Stomach (tissue), 9 donors: ENCODE data around the gene LNPEP. TPM values are rescaled to one million over a fixed set of nuclear protein-coding genes. Genes with fewer than 3 reads are reported as not detected.

Source experiments
- DNase-seq, 2 donors: peaks; one replicate each; pipeline versions ENCODE4 v3.0.0 to v3.0.0-alpha.2; 2013 to 2019
- H3K27ac ChIP-seq, 5 donors: fragments of 200-600 bp in 4 of 5; sonication (generic) in 4 of 5; one replicate each; pipeline ENCODE4 v1.5.1; 2013 to 2019; ENCODE audit warnings: mild to moderate bottlenecking in 1 of 5, moderate library complexity in 1 of 5
- H3K27me3 ChIP-seq, 3 donors: fragments of 200-600 bp; sonication (generic); one replicate each; pipeline ENCODE4 v1.5.1; 2017 to 2019; ENCODE audit warnings: mixed run types in 1 of 3
- H3K36me3 ChIP-seq, 4 donors: fragments of 200-600 bp; sonication (generic); 1 replicate in 3 of 4; 2 replicates in 1 of 4; pipeline ENCODE4 v1.5.1; 2016 to 2019
- H3K4me1 ChIP-seq, 4 donors: fragments of 200-600 bp; sonication (generic); one replicate each; pipeline ENCODE4 v1.5.1; 2016 to 2019
- H3K4me3 ChIP-seq, 4 donors: fragments of 200-600 bp; sonication (generic) in 3 of 4; one replicate each; pipeline ENCODE4 v1.5.1; 2016 to 2019; ENCODE audit warnings: mild to moderate bottlenecking in 1 of 4
- H3K9me3 ChIP-seq, 4 donors: fragments of 200-600 bp; sonication (generic); one replicate each; pipeline ENCODE4 v1.5.1; 2016 to 2019
- CTCF ChIP-seq, 7 experiments: fragments of 450-650 bp in 4 of 7; fragments of 200-600 bp in 3 of 7; sonication (generic) in 3 of 7; IDR thresholded peaks; one replicate each; pipeline ENCODE4 v1.5.1; 2016 to 2019; ENCODE audit warnings: antibody characterized with exemption in 7 of 7, control low read depth in 2 of 7, mild to moderate bottlenecking in 1 of 7
- EP300 ChIP-seq: sonication (generic); formaldehyde crosslinking; IDR thresholded peaks from one replicate; pipeline ENCODE4 v1.6.1; 2017; ENCODE audit warnings: antibody characterized with exemption
- POLR2A ChIP-seq, 4 donors: fragments of 450-650 bp; IDR thresholded peaks; one replicate each; pipeline ENCODE4 v1.6.1; 2016; ENCODE audit warnings: antibody characterized with exemption in 4 of 4, control low read depth in 2 of 4, mild to moderate bottlenecking in 1 of 4, moderate library complexity in 1 of 4
- POLR2AphosphoS5 ChIP-seq, 3 donors: sonication (generic); formaldehyde crosslinking; IDR thresholded peaks; one replicate each; pipeline ENCODE4 v1.6.1; 2016; ENCODE audit warnings: antibody characterized with exemption in 3 of 3
- WGBS, 5 donors: extraction: QIAGEN DNeasy Blood & Tissue Kit in 3 of 5; methylation state at CpG; one replicate each; pipeline versions ENCODE4 v1.1.5 to v1.1.7; 2013 to 2018; 5-methylcytosine and 5-hydroxymethylcytosine counted together
- intact Hi-C: fragments of 100-400 bp; cut with DNase I; formaldehyde crosslinking; loops from one replicate; pipeline ENCODE4 v1.15.1; 2023; ENCODE audit warnings: low total_unique reads
- polyA plus RNA-seq, 3 donors: library from polyadenylated mRNA; stranded (reverse); fragments of 200-250 nt; gene quantifications; one replicate each; pipeline ENCODE4 v1.2.3, GENCODE V29; 2013
- total RNA-seq, 5 donors: library from RNA; depleted of rRNA; stranded (reverse); fragments of >200 nt; gene quantifications; one replicate each; pipeline versions ENCODE4 v1.1.0 to v1.2.3, GENCODE V29; 2014 to 2016
- donor health status: healthy with polysubstance abuse.
- donor health status: Bipolar disorder and iron deficiency.
- donor health status: healthy.

LNPEP gene
- total and polyA plus RNA-seq, 8 donors, result 2.0 to 160 (median 28.9) TPM

- no peaks in the 10 kb centered on the region for H3K9me3 ChIP-seq
- no peaks in the 10 kb centered on the region for H3K27me3 ChIP-seq
- no peak overlapping the region for H3K4me3 ChIP-seq
- intact Hi-C loops, result no loop called here
- H3K36me3 ChIP-seq, result peaks cover 14 to 30% (median 20%) of the 10 kb centered on the region in 4 donors
- no peak for DNase-seq
- TF ChIP-seq POLR2AphosphoS5 (IDR thresholded peaks at IDR 0.05) (no peak), CTCF (IDR thresholded peaks at IDR 0.05) (no peak), POLR2A (IDR thresholded peaks at IDR 0.05) (no peak)
- 75 to 91% (median 82%) methylated on average over 5 of the region's 5 CpGs for WGBS, 5 donors
- H3K27ac ChIP-seq, result peak overlapping the region in 1 of 5 donors; percentile 32
- H3K4me1 ChIP-seq, result peaks cover 0 to 72% (median 17%) of the 10 kb centered on the region in 4 donors
Measured at GRCh38 chr5:96978812-96979449, 43.1 kb downstream of the LNPEP start.

- 20 to 45% (median 35%) methylated on average over 1 of the region's 1 CpG for WGBS, 5 donors
- DNase-seq, result peak in 1 of 2 donors; percentile 51
- intact Hi-C loops, result no loop called here
- Histone ChIP-seq H3K4me3 (no peak overlapping the region), H3K27me3 (no peaks in the 10 kb centered on the region), H3K27ac (peak overlapping the region in 1 of 5 donors; percentile 7), H3K36me3 (peaks cover 7 to 65% (median 37%) of the 10 kb centered on the region in 4 donors), H3K9me3 (no peaks in the 10 kb centered on the region), H3K4me1 (peaks cover 0 to 37% (median 21%) of the 10 kb centered on the region in 4 donors)
- no peak for TF ChIP-seq POLR2A (IDR thresholded peaks at IDR 0.05)
- TF ChIP-seq EP300, result no peak
- no peak for TF ChIP-seq CTCF (IDR thresholded peaks at IDR 0.05)
- no peak for TF ChIP-seq POLR2AphosphoS5 (IDR thresholded peaks at IDR 0.05)
Measured at GRCh38 chr5:96984506-96985192, 48.8 kb downstream of the LNPEP start.

DNA sequence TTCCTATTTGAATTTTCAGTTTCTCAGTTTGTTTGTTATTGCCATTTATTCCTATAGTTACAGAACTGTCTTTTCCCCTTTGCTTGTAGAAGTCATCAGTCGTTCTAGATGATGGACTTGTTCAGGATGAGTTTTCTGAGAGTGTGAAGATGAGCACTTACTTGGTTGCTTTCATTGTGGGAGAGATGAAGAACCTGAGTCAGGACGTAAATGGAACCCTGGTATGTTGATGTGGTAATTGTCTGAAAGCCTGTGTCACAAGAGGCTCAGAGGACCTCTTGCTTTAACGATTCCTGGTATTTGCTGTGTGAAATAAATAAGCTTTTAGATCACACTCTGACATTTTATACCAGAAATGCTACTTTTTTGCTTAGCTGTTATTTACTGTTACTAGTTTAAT is 50.6 kb downstream of the LNPEP start:
- intact Hi-C loops, result no loop called here
- H3K36me3 ChIP-seq, result peaks cover 6 to 66% (median 43%) of the 10 kb centered on the region in 4 donors
- 83 to 91% (median 88%) methylated on average over 3 of the region's 3 CpGs for WGBS, 5 donors
- H3K27ac ChIP-seq, result no peak overlapping the region
- H3K9me3 ChIP-seq, result no peaks in the 10 kb centered on the region
- no peaks in the 10 kb centered on the region for H3K27me3 ChIP-seq
- TF ChIP-seq EP300, result no peak
- TF ChIP-seq POLR2AphosphoS5 (IDR thresholded peaks at IDR 0.05), result no peak
- no peak for TF ChIP-seq POLR2A (IDR thresholded peaks at IDR 0.05)
- TF ChIP-seq CTCF (IDR thresholded peaks at IDR 0.05), result no peak
- no peak for DNase-seq
- H3K4me3 ChIP-seq, result no peak overlapping the region
- peaks cover 0 to 34% (median 19%) of the 10 kb centered on the region in 4 donors for H3K4me1 ChIP-seq

- intact Hi-C loops, result no loop called here
- Histone ChIP-seq H3K4me1 (peaks cover 0 to 8% (median 3%) of the 10 kb centered on the region in 4 donors), H3K27me3 (no peaks in the 10 kb centered on the region), H3K36me3 (peaks cover 13 to 84% (median 67%) of the 10 kb centered on the region in 4 donors), H3K9me3 (no peaks in the 10 kb centered on the region), H3K4me3 (no peak overlapping the region), H3K27ac (no peak overlapping the region)
- no peak for TF ChIP-seq EP300
- TF ChIP-seq POLR2A (IDR thresholded peaks at IDR 0.05), result no peak
- TF ChIP-seq CTCF (IDR thresholded peaks at IDR 0.05), result no peak
- no peak for TF ChIP-seq POLR2AphosphoS5 (IDR thresholded peaks at IDR 0.05)
- DNase-seq, result no peak
- WGBS, 5 donors, result 90 to 95% (median 93%) methylated on average over 4 of the region's 4 CpGs
Measured at GRCh38 chr5:96990102-96990501, 54.2 kb downstream of the LNPEP start.
